ENCODE results near the gene WHRN. TPM values are rescaled to one million over a fixed set of nuclear protein-coding genes. Genes with fewer than 3 reads are reported as not detected.
A peak's percentile ranks its signal among the peaks of the same experiment; 100 is the strongest.

WHRN gene
- total RNA-seq, 1 experiment from 2014 or later, result 24.3 TPM

DNA sequence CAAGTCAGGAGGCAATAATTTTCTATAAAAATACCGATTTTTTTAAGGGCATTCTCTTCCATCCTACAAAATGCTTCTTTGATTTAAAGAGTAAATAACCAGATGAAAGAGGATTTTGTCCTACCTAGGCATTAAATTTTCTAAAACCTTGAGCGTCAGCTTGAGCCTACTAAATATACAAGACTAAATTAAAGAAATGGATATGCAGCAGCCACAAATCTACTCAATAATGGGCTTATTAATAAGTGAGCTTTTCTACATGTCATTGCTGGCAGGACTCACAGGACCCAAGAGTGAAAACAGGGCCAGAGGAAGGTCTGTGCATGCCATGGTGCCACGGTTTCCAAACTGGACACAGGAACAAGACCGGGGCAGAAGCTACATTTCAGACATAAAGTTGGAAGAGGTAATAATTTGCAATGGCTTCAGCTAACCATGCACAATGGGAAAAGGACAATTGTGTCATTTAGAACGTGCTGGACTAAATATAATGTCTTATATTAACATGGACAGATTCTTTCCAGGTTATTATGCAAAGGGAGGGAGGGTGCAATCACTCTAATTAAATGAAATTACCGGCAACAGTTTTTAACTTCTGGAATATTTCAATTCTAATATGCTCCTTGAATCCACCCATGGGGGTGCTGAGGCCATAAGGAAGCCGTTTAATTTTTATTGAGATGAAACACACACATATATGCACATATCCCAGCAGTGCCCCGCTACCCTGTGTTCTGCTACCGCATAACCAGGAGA, 5.2 kb downstream of the WHRN start (continued):
- TF ChIP-seq, protein P1, sequence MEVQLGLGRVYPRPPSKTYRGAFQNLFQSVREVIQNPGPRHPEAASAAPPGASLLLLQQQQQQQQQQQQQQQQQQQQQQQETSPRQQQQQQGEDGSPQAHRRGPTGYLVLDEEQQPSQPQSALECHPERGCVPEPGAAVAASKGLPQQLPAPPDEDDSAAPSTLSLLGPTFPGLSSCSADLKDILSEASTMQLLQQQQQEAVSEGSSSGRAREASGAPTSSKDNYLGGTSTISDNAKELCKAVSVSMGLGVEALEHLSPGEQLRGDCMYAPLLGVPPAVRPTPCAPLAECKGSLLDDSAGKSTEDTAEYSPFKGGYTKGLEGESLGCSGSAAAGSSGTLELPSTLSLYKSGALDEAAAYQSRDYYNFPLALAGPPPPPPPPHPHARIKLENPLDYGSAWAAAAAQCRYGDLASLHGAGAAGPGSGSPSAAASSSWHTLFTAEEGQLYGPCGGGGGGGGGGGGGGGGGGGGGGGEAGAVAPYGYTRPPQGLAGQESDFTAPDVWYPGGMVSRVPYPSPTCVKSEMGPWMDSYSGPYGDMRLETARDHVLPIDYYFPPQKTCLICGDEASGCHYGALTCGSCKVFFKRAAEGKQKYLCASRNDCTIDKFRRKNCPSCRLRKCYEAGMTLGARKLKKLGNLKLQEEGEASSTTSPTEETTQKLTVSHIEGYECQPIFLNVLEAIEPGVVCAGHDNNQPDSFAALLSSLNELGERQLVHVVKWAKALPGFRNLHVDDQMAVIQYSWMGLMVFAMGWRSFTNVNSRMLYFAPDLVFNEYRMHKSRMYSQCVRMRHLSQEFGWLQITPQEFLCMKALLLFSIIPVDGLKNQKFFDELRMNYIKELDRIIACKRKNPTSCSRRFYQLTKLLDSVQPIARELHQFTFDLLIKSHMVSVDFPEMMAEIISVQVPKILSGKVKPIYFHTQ (CRISPR knock-in tag; IDR thresholded peaks at IDR 0.05), result no peak
- TF ChIP-seq, protein P2, sequence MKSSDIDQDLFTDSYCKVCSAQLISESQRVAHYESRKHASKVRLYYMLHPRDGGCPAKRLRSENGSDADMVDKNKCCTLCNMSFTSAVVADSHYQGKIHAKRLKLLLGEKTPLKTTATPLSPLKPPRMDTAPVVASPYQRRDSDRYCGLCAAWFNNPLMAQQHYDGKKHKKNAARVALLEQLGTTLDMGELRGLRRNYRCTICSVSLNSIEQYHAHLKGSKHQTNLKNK (CRISPR knock-in tag; IDR thresholded peaks at IDR 0.05), result no peak
- TF ChIP-seq TCF7 (CRISPR knock-in tag; IDR thresholded peaks at IDR 0.05; ENCODE audit: low read depth) (no peak), ZNF219 (CRISPR knock-in tag; IDR thresholded peaks at IDR 0.05; ENCODE audit: borderline replicate concordance) (no peak), ESRRA (CRISPR knock-in tag; IDR thresholded peaks at IDR 0.05; ENCODE audit: borderline replicate concordance) (no peak)

DNA sequence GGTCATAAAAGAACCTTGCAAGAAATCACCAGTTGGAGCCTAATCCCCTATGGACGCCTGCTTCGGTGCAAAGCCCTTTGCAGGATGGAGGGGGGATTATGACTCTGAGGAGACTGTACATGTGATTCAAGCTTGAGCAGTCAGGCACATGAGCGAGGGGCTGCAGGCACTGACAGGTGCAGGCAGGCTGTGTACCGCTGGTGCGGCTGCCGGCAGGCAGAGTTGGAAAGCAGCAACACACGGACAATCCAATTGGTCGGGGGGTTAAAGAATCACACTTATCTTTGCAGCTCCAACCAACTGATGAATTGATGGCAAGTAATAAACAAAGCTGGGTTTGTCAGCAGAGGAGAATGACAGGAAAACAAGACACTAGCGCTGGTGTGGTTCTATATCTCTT, 5.7 kb downstream of the WHRN start:
- Mint-ChIP-seq H3K27ac (0 out of 2 replicates have a peak overlapping the region, but pooled peaks have one; percentile 41), H3K4me3 (no peak overlapping the region), H3K27me3 (ENCODE audit: low read depth) (peaks cover 10% of the 10 kb centered on the region), H3K4me1 (peaks cover 48% of the 10 kb centered on the region), H3K36me3 (no peaks in the 10 kb centered on the region), H3K9me3 (no peaks in the 10 kb centered on the region)
- DNase-seq (ENCODE audit: low spot score) (no peak), ATAC-seq (no peak)
- TF ChIP-seq JAZF1 (CRISPR knock-in tag; IDR thresholded peaks at IDR 0.05) (no peak), SMAD4 (CRISPR knock-in tag; IDR thresholded peaks at IDR 0.05) (no peak), KAT7 (CRISPR knock-in tag; IDR thresholded peaks at IDR 0.05; ENCODE audit: borderline replicate concordance) (no peak), FOXK1 (CRISPR knock-in tag; IDR thresholded peaks at IDR 0.05) (no peak), ZNF396 (CRISPR knock-in tag; IDR thresholded peaks at IDR 0.05; ENCODE audit: borderline replicate concordance) (no peak), ZNF219 (CRISPR knock-in tag; IDR thresholded peaks at IDR 0.05; ENCODE audit: borderline replicate concordance) (no peak), HMGA2 (CRISPR knock-in tag; IDR thresholded peaks at IDR 0.05) (no peak), ZNF232 (CRISPR knock-in tag; IDR thresholded peaks at IDR 0.05) (no peak), ZNF671 (CRISPR knock-in tag; IDR thresholded peaks at IDR 0.05) (no peak), TEAD1 (CRISPR knock-in tag; IDR thresholded peaks at IDR 0.05) (no peak), TEAD4 (CRISPR knock-in tag; IDR thresholded peaks at IDR 0.05) (no peak), CREM (CRISPR knock-in tag; IDR thresholded peaks at IDR 0.05) (no peak)
- TF ChIP-seq, protein P3, sequence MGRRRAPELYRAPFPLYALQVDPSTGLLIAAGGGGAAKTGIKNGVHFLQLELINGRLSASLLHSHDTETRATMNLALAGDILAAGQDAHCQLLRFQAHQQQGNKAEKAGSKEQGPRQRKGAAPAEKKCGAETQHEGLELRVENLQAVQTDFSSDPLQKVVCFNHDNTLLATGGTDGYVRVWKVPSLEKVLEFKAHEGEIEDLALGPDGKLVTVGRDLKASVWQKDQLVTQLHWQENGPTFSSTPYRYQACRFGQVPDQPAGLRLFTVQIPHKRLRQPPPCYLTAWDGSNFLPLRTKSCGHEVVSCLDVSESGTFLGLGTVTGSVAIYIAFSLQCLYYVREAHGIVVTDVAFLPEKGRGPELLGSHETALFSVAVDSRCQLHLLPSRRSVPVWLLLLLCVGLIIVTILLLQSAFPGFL (CRISPR knock-in tag; IDR thresholded peaks at IDR 0.05; ENCODE audit: borderline replicate concordance), result no peak
- TF ChIP-seq, protein P4, sequence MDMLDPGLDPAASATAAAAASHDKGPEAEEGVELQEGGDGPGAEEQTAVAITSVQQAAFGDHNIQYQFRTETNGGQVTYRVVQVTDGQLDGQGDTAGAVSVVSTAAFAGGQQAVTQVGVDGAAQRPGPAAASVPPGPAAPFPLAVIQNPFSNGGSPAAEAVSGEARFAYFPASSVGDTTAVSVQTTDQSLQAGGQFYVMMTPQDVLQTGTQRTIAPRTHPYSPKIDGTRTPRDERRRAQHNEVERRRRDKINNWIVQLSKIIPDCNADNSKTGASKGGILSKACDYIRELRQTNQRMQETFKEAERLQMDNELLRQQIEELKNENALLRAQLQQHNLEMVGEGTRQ (CRISPR knock-in tag; IDR thresholded peaks at IDR 0.05), result no peak
- TF ChIP-seq, protein P5, sequence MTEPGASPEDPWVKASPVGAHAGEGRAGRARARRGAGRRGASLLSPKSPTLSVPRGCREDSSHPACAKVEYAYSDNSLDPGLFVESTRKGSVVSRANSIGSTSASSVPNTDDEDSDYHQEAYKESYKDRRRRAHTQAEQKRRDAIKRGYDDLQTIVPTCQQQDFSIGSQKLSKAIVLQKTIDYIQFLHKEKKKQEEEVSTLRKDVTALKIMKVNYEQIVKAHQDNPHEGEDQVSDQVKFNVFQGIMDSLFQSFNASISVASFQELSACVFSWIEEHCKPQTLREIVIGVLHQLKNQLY (CRISPR knock-in tag; IDR thresholded peaks at IDR 0.05), result no peak
- POLR2A ChIA-PET, result no interaction called here
- CTCF ChIA-PET, result interaction anchor here (0.5 to 1.1 kb wide), 3 partner anchors 76 to 163 kb away, joined by 3 to 5 read pairs (median 3); no protein-coding TSS in a partner anchor
